Measurements from ENCODE around the gene GUCA1A. TPM values are rescaled to one million over a fixed set of nuclear protein-coding genes. Genes with fewer than 3 reads are reported as not detected.
"Not testable (repeated sequence)": the region's sequence is repeated elsewhere in the genome, so short reads cannot be mapped to it uniquely, and the experiment has no call there.

GUCA1A gene
- polyA plus RNA-seq, 1 donor = 0.49 TPM

DNA sequence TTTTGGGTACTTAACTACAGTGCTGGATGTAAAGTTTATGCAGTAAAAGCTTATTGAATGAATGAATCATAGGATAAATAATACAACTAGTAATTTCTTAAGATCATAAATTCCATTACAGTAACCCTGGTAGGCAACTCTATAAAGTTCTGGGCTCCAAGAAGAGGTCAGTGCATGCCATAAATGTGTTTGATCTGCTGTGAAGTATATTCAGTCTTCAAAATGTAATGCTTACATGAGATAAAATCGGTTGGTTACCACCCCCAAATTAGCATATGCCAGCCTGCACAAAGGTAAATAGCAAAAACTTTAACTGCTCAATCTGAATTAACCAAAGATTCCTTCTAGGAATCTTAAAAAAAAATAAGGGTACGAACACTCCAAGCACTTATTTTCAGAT is 34.4 kb downstream of the GUCA1A start:
- H3K27ac ChIP-seq (ENCODE audit: low read length); H3K9me3 ChIP-seq (ENCODE audit: control insufficient read depth, low read depth, low read length); H3K27me3 ChIP-seq (ENCODE audit: control insufficient read depth, insufficient read depth, low read length); H3K4me3 ChIP-seq (ENCODE audit: low read length); DNase-seq: not testable (repeated sequence)
- H3K36me3 ChIP-seq (ENCODE audit: control insufficient read depth, insufficient read depth, low read length) = peaks cover 33% of the 10 kb centered on the region
- peaks cover 20% of the 10 kb centered on the region for H3K4me1 ChIP-seq (ENCODE audit: control insufficient read depth, insufficient read depth, low read length)
- WGBS (ENCODE audit: insufficient coverage, low lambda C conversion rate) = 83% methylated on average over 1 of the region's 2 CpGs

DNA sequence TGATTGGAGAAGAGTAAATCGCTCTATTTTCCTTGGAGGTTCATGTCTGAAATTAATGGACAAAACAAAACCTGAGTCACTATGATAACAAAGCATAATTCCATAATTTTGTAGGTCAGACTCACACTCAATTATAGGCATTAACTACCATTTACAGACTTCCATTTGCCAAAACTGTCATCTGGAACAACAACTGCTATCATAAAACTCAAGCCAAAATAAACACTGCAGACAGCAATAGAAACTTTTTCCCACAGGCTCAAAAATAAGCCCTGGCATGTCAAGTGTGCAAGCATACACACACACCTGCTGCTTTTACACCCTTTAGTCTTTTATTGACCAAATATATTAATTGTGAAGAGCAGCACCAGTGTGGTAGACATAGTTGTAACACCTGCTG is 37.4 kb downstream of the GUCA1A start:
- H3K27me3 ChIP-seq (ENCODE audit: control insufficient read depth, insufficient read depth, low read length) = no peaks in the 10 kb centered on the region
- peaks cover 4% of the 10 kb centered on the region for H3K4me1 ChIP-seq (ENCODE audit: control insufficient read depth, insufficient read depth, low read length)
- no peak for DNase-seq
- H3K4me3 ChIP-seq (ENCODE audit: low read length) = no peak overlapping the region
- H3K36me3 ChIP-seq (ENCODE audit: control insufficient read depth, insufficient read depth, low read length) = peaks cover 45% of the 10 kb centered on the region
- H3K9me3 ChIP-seq (ENCODE audit: control insufficient read depth, low read depth, low read length) = no peaks in the 10 kb centered on the region
- no CpG with 5 or more reads among the region's 1 CpG for WGBS (ENCODE audit: insufficient coverage, low lambda C conversion rate)
- H3K27ac ChIP-seq (ENCODE audit: low read length) = no peak overlapping the region

DNA sequence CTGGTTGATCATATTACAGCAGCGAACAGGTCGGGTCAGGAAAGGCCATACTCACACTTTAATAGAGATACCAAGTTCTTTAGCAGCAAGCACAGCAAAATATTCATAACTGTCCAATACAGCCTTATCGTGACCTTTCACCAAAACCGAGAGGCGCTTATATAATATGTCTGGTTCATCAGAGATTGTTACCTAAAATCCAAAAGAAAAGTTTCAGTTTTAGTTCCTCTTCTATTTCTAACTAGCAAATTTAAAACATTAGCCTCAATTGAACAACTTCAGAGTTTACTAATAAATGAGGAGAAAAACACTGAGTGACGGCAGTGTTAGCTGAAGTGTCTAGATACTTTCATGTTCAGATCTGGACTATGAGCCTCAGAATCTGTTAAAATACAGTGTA is 38.6 kb downstream of the GUCA1A start:
- Histone ChIP-seq H3K27ac (ENCODE audit: low read length) (no peak overlapping the region), H3K4me1 (ENCODE audit: control insufficient read depth, insufficient read depth, low read length) (peaks cover 6% of the 10 kb centered on the region), H3K36me3 (ENCODE audit: control insufficient read depth, insufficient read depth, low read length) (peaks cover 45% of the 10 kb centered on the region), H3K9me3 (ENCODE audit: control insufficient read depth, low read depth, low read length) (no peaks in the 10 kb centered on the region), H3K4me3 (ENCODE audit: low read length) (no peak overlapping the region), H3K27me3 (ENCODE audit: control insufficient read depth, insufficient read depth, low read length) (no peaks in the 10 kb centered on the region)
- DNase-seq = no peak
- 100% methylated on average over 4 of the region's 6 CpGs for WGBS (ENCODE audit: insufficient coverage, low lambda C conversion rate)

DNA sequence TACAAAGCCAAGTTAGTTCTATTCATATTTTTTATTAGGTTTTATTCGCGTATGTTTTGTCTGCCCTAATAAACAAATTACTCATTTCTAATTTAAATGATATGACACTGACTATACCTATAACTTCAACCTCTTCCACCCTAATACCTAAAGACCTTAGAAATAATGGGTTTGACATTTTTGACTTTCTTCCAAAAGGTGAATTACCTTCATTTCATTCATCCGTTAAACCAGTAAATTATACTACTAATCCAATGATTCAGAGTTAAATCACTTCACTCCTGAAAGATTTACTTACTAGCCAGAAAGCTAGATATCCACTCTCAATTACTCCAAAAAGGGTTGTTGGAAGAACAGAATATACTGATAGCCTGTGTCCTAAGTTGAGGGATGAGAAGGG is 39.3 kb downstream of the GUCA1A start:
- Histone ChIP-seq H3K27ac (ENCODE audit: low read length) (no peak overlapping the region), H3K4me3 (ENCODE audit: low read length) (no peak overlapping the region), H3K9me3 (ENCODE audit: control insufficient read depth, low read depth, low read length) (no peaks in the 10 kb centered on the region), H3K4me1 (ENCODE audit: control insufficient read depth, insufficient read depth, low read length) (peaks cover 8% of the 10 kb centered on the region), H3K36me3 (ENCODE audit: control insufficient read depth, insufficient read depth, low read length) (peaks cover 45% of the 10 kb centered on the region), H3K27me3 (ENCODE audit: control insufficient read depth, insufficient read depth, low read length) (no peaks in the 10 kb centered on the region)
- no peak for DNase-seq
- WGBS (ENCODE audit: insufficient coverage, low lambda C conversion rate) = 60% methylated on average over 3 of the region's 3 CpGs

DNA sequence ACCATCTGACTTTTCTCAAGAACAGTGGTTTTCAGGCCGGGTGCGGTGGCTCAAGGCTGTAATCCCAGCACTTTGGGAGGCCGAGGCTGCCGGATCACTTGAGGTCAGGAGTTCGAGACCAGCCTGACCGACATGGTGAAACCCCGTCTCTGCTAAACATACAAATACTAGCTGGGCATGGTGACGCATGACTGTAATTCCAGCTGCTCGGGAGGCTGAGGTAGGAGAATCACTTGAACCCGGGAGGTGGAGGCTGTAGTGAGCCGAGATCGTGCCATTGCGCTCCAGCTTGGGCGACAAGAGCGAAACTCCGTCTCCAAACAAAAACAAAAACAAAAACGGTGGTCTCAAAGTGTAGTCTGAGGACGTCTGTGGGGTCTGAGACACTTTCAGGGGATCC is 43.3 kb downstream of the GUCA1A start:
- H3K4me1 ChIP-seq (ENCODE audit: control insufficient read depth, insufficient read depth, low read length); H3K27me3 ChIP-seq (ENCODE audit: control insufficient read depth, insufficient read depth, low read length); H3K4me3 ChIP-seq (ENCODE audit: low read length); H3K9me3 ChIP-seq (ENCODE audit: control insufficient read depth, low read depth, low read length); H3K27ac ChIP-seq (ENCODE audit: low read length); DNase-seq: not testable (repeated sequence)
- H3K36me3 ChIP-seq (ENCODE audit: control insufficient read depth, insufficient read depth, low read length) = peaks cover 19% of the 10 kb centered on the region
- 63% methylated on average over 4 of the region's 18 CpGs for WGBS (ENCODE audit: insufficient coverage, low lambda C conversion rate)

DNA sequence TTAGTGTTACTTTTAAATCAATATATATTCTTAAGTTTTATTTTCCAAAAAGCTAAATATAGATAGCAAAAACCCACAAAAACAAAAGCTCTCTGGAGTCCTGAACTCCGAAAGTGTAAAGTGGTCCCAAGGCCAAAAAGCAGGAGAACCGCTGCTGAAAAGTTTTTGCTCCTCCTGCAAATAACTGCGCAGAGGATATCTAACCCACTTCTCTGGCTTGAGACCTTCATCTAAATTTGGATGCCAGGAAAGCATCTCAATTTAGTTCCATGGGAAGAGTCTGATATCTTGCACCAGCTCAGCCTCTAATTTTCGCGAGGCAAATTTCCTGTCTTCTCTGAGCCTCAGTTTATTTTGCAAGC is 44.0 kb downstream of the GUCA1A start:
- no peaks in the 10 kb centered on the region for H3K27me3 ChIP-seq (ENCODE audit: control insufficient read depth, insufficient read depth, low read length)
- no peak for DNase-seq
- WGBS (ENCODE audit: insufficient coverage, low lambda C conversion rate) = 0% methylated on average over 1 of the region's 5 CpGs
- H3K36me3 ChIP-seq (ENCODE audit: control insufficient read depth, insufficient read depth, low read length) = peaks cover 13% of the 10 kb centered on the region
- H3K9me3 ChIP-seq (ENCODE audit: control insufficient read depth, low read depth, low read length) = no peaks in the 10 kb centered on the region
- peak overlapping the region; percentile 86 for H3K4me3 ChIP-seq (ENCODE audit: low read length)
- peak overlapping the region; percentile 61 for H3K27ac ChIP-seq (ENCODE audit: low read length)
- H3K4me1 ChIP-seq (ENCODE audit: control insufficient read depth, insufficient read depth, low read length) = peaks cover 4% of the 10 kb centered on the region

DNA sequence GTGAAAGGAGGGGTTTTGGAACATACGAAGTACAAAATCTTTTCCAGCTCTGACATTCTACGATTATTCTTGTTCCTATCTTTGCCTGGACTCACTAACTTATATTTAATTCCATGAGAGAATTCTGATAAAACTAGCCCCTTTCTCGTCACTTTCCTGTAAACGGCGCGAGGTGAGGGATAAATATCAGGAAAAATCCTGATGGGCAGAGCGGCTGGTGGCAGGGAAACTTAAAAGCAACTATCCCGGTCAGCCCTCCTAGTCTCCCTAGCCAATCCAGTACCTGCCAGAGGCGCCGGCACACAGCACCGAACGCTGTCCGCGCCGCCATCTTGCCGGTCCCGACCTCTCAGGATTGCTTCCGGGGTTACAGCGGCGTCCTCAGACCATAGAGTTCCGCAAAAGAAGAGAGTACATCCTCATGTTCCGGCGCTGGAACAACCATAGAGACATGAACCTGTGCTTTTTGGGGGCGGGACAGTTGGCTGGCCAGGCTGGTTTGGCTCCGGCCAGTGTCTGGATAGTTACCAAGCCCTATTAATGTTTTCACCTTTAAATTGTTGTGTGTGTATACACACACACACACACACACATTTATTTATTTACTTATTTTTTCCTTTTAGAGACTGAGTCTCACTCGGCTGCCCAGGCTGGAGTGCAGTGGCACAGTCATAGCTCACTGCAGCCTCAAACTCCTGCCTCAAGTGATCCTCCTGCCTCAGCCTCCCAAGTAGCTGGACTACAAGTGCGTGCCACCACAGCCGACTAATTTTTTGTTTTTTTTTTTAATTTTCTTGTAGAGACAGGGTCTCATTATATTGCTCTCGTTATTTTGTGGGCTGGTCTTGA is 44.6 kb downstream of the GUCA1A start, which contains the start of gene MRPS10:
Gene MRPS10 (minus strand): TSS at position 343 of the 849 bp plus-strand sequence. CDS start 12 bp downstream, at position 331.
- H3K27me3 ChIP-seq (ENCODE audit: control insufficient read depth, insufficient read depth, low read length) = no peaks in the 10 kb centered on the region
- peaks cover 4% of the 10 kb centered on the region for H3K4me1 ChIP-seq (ENCODE audit: control insufficient read depth, insufficient read depth, low read length)
- WGBS (ENCODE audit: insufficient coverage, low lambda C conversion rate) = 52% methylated on average over 4 of the region's 29 CpGs
- peak; percentile 93 to 95 for DNase-seq
- H3K9me3 ChIP-seq (ENCODE audit: control insufficient read depth, low read depth, low read length) = no peaks in the 10 kb centered on the region
- peak within 1 kb of the TSS; percentile 86 for H3K4me3 ChIP-seq (ENCODE audit: low read length)
- H3K36me3 ChIP-seq (ENCODE audit: control insufficient read depth, insufficient read depth, low read length) = peaks cover 10% of the 10 kb centered on the region
- peak within 1 kb of the TSS; percentile 61 for H3K27ac ChIP-seq (ENCODE audit: low read length)

DNA sequence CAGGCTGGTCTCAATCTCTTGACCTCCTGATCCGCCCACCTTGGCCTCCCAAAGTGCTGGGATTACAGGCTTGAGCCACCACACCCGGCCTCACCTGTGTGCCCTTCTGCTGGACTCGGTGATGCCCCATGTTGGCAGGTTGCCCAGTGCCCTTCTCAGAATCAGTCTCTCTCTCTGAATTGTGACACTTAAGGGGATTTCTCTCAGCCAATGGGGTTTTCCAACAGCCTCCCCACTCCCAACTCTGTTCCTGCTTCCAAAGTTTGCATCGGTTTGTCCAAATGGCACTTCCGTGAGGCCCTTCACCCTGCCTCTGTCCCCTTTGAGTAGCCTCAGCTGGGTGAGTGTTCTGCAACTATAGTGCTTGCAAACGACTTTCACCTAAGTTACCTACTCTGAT is 47.6 kb downstream of the GUCA1A start:
- Histone ChIP-seq H3K4me1 (ENCODE audit: control insufficient read depth, insufficient read depth, low read length) (peaks cover 9% of the 10 kb centered on the region), H3K4me3 (ENCODE audit: low read length) (no peak overlapping the region), H3K9me3 (ENCODE audit: control insufficient read depth, low read depth, low read length) (no peaks in the 10 kb centered on the region), H3K36me3 (ENCODE audit: control insufficient read depth, insufficient read depth, low read length) (no peaks in the 10 kb centered on the region), H3K27ac (ENCODE audit: low read length) (no peak overlapping the region), H3K27me3 (ENCODE audit: control insufficient read depth, insufficient read depth, low read length) (no peaks in the 10 kb centered on the region)
- no peak for DNase-seq
- WGBS (ENCODE audit: insufficient coverage, low lambda C conversion rate) = 80% methylated on average over 1 of the region's 6 CpGs

DNA sequence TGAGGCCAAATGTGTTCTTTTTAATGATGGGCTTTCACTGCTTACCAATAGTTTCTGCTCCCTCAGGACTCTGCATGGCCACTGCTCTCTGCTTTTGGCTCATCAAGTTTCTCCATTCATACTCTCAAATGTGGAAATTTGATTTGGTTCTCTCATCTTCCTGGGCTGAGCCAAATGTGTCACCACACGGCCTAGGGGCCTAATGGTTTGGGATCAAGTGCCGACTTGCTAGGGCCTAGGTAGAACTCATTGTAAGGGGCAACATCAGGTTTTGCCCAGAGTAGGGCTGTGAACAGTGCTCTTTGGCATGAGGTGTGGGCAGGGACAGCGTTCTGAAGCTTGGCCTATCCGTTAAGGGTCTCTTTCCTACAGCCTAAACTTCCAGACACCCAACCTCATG is 48.4 kb downstream of the GUCA1A start:
- Histone ChIP-seq H3K27me3 (ENCODE audit: control insufficient read depth, insufficient read depth, low read length) (no peaks in the 10 kb centered on the region), H3K4me3 (ENCODE audit: low read length) (no peak overlapping the region), H3K36me3 (ENCODE audit: control insufficient read depth, insufficient read depth, low read length) (no peaks in the 10 kb centered on the region), H3K27ac (ENCODE audit: low read length) (no peak overlapping the region), H3K4me1 (ENCODE audit: control insufficient read depth, insufficient read depth, low read length) (peaks cover 15% of the 10 kb centered on the region), H3K9me3 (ENCODE audit: control insufficient read depth, low read depth, low read length) (no peaks in the 10 kb centered on the region)
- WGBS (ENCODE audit: insufficient coverage, low lambda C conversion rate) = no CpG with 5 or more reads among the region's 4 CpGs
- DNase-seq = no peak

DNA sequence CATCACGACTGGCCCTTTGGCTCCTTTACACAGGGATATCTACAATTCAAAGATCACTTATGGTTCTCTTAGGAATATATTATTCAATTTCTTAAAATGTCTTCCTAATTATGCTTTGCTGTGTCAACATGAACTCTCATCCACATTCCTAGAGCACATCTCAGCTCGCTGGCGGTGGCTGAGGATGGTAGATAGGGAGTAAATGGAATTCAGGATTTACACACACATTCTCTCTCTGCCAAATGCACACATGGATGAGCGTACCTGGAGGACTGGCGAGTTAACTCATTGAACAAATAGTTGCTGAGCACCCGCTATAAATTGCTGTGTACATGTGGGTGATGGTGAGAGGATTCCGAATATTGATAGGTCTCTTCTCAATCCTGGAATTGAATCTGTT is 49.3 kb downstream of the GUCA1A start:
- no peak overlapping the region for H3K27ac ChIP-seq (ENCODE audit: low read length)
- no peaks in the 10 kb centered on the region for H3K9me3 ChIP-seq (ENCODE audit: control insufficient read depth, low read depth, low read length)
- no CpG with 5 or more reads among the region's 7 CpGs for WGBS (ENCODE audit: insufficient coverage, low lambda C conversion rate)
- no peaks in the 10 kb centered on the region for H3K36me3 ChIP-seq (ENCODE audit: control insufficient read depth, insufficient read depth, low read length)
- H3K4me3 ChIP-seq (ENCODE audit: low read length) = no peak overlapping the region
- no peaks in the 10 kb centered on the region for H3K27me3 ChIP-seq (ENCODE audit: control insufficient read depth, insufficient read depth, low read length)
- DNase-seq = peak in 1 of 2 donors; percentile 41
- peaks cover 19% of the 10 kb centered on the region for H3K4me1 ChIP-seq (ENCODE audit: control insufficient read depth, insufficient read depth, low read length)

Measured in large intestine (tissue), 3 donors.